Gastrocnemius medialis (tissue), 4 donors: ENCODE measurements around the gene LIMK1.

Source experiments
- POLR2A ChIP-seq, 2 donors: fragments of 450-650 bp; IDR thresholded peaks; one replicate each; pipeline ENCODE4 v1.6.1; 2017; ENCODE audit warnings: antibody characterized with exemption in 2 of 2, mild to moderate bottlenecking in 2 of 2, moderate library complexity in 2 of 2
- TF ChIP-seq, protein P1 (sequence below), 5 experiments: fragments of 450-650 bp in 3 of 5; fragments of 200-600 bp in 2 of 5; sonication (generic) in 2 of 5; IDR thresholded peaks in 4 of 5; conservative IDR thresholded peaks in 1 of 5; 1 replicate in 4 of 5; 2 replicates in 1 of 5; pipeline ENCODE4 v1.5.1; 2016 to 2019; ENCODE audit warnings: antibody characterized with exemption in 5 of 5, mild to moderate bottlenecking in 3 of 5, moderate library complexity in 3 of 5

DNA sequence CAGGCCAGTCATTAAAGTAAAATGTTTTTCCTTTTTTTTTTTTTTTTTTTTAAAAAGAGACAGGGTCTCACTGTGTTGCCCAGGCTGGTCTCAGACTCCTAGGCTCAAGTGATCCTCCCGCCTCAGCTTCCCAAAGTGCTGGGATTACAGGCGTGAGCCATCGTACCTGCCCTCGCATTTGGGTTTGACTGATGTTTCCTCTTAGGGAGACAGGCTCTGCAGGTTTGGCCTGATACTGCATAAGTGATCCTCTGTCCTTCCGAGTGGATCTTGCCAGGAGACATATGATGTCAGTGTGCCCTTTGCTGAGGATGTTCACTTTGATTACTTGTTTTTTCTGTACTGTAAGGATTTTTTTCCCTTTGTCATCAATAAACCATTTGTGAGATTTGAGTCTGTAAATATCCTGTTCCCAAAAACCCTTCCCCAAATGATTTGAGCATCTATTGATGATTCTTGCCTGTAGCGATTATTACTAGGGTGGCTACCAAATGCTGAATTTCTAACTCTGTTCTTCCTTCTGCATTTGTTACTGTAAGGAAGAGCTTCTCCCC, 19.7 kb downstream of the LIMK1 start:
- TF ChIP-seq, protein P1, sequence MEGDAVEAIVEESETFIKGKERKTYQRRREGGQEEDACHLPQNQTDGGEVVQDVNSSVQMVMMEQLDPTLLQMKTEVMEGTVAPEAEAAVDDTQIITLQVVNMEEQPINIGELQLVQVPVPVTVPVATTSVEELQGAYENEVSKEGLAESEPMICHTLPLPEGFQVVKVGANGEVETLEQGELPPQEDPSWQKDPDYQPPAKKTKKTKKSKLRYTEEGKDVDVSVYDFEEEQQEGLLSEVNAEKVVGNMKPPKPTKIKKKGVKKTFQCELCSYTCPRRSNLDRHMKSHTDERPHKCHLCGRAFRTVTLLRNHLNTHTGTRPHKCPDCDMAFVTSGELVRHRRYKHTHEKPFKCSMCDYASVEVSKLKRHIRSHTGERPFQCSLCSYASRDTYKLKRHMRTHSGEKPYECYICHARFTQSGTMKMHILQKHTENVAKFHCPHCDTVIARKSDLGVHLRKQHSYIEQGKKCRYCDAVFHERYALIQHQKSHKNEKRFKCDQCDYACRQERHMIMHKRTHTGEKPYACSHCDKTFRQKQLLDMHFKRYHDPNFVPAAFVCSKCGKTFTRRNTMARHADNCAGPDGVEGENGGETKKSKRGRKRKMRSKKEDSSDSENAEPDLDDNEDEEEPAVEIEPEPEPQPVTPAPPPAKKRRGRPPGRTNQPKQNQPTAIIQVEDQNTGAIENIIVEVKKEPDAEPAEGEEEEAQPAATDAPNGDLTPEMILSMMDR (IDR thresholded peaks at IDR 0.05 in 4 of 5, conservative IDR thresholded peaks at IDR 0.05 in 1 of 5), result no peak
- no peak for TF ChIP-seq POLR2A (IDR thresholded peaks at IDR 0.05)
